ENCODE results near the gene RHCG.

RHCG gene

GRCh38 chr15:89502867-89503595 is 6.6 kb upstream of the RHCG start:
- no peak for FAIRE-seq

DNA sequence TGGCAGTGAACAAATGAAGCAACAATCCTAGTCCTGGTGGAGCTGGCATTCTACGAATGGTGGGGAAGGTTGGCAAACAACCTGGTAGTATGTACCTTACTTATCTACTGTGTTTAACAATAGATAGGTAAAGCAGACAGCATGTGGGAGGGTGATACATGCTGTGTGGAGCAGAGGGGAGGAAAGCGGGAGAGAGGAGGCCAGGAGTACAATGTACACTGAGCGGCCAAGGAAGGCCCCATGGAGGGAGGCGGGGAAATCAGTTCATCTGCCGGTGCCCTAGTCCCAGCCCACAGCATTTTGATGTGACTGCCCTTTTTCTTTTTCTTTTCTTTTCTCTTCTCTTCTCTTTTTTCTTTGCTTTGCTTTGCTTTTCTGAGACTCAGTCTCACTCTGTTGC is 5.3 kb upstream of the RHCG start:
- no peak for FAIRE-seq

GRCh38 chr15:89500397-89501270 is 4.3 kb upstream of the RHCG start:
- FAIRE-seq = no peak

- FAIRE-seq = no peak
These were observed 2.8 kb upstream of the RHCG start for GRCh38 chr15:89499156-89499555.

DNA sequence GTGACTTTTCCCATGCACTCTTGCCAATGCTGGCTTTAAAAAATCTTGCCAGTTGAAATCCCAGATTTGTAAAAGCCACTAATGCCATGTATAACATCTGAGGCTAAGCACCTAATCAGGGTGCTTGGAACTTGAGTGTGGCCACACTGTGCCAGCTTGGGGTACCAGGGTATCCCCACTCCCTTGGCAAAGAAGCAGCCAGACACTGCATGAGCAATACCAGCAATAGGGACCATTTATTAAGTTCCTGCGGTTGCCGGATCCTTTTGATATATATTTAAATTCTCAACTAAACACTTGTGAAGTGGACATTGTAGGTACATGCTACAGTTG is 2.2 kb upstream of the RHCG start:
- FAIRE-seq = no peak

GRCh38 chr15:89497231-89497630 is 848 bp upstream of the RHCG start:
- FAIRE-seq = peak; percentile 43

DNA sequence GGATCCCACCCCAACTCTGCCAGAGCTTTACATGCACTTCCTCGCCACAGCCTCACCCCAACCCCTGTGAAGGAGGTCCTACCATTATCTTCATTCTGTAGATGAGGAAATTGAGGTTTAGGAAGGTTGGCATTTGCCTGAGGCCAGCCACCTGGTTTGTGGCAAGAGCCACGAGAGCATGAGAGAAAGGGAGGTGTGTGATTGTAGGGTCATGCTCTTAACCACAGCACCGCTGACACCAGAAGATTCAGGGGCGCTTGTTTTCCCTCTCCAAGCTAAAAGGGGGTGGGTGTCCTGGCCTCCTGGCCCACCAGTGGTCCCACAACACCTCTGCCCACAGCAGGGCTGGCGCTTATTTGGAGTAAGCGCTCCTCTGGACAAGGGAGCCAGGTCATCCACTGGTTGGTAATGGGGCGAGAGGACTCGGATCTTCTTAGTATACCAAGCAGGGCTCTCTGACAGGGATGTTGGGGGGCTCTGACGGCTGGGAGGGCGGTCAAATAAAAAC is 691 bp downstream of the RHCG start:
- FAIRE-seq = no peak

DNA sequence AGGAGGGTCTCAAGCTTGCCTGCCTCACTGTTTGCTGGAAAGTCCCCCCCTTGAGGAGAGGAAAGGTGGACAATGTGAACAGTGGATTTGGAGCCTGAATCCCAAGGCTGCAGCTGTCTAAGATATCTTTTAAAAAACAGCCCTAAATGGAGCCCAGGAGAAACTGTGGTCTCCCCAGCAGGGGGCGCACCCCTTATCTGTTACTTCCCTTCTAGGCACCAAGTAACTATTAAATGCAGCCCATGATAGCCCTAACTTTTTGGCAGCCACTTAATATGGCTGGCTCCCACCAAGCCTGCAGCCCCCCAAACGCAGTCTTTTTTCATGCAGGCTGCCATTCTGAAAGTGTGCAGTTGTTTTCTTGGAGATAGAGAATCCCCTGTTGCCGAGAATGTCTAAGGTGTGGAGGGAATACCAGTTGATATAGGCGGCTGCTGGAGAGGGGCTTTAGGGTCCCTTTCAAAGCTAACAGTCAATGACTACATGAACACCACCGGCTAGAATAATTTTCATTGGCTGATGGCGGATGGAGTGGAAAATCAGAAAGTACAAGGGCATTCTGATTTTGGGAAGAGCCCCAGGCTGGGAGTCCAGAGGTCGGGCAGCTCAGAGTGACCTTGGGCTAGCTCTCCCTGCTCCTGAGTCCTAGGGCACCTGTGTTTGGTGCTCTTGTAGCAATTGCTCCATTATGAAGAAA is 1.3 kb downstream of the RHCG start:
- FAIRE-seq = no peak

GRCh38 chr15:89494031-89494430 is 2.4 kb downstream of the RHCG start:
- no peak for FAIRE-seq

DNA sequence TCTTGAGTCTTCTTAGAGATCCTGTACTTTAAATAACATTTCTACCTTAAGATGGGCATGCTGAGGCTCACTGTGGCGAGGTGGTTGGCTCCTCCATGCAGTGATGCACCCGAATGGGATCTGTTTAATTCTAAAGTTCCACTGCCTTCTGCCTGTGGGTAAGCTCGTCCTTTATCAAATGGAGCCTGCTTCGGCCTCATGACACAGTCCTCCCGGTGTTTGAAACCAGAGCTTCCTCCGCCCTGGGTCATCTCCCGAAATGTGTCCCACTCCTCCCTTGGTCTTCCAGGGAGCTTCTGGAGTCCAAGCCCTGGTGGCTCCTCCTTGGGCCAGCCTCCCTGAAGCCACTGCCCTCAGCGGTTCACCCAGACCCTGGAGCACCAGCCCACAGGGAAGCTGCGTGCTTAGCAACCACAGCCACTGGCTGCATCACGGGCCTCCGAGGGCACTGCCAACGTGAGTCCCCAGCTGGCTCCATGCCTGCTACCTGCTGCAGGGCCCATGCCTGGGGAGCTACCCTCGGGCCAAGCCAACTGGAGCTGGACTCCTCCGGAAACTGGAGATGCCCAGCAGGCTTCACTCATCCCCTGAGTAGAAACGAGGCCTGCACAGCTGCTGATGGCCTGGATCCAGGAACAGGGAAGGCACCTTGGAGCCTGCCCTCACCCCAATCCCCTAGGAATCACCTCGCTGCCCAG is 3.3 kb downstream of the RHCG start:
- FAIRE-seq = no peak

- no peak for FAIRE-seq
These were observed 4.2 kb downstream of the RHCG start for GRCh38 chr15:89492111-89492641.

GRCh38 chr15:89490814-89491315 is 5.5 kb downstream of the RHCG start:
- no peak for FAIRE-seq

GRCh38 chr15:89490081-89490813 is 6.1 kb downstream of the RHCG start:
- no peak for FAIRE-seq

GRCh38 chr15:89489376-89489775 is 7.0 kb downstream of the RHCG start:
- no peak for FAIRE-seq

DNA sequence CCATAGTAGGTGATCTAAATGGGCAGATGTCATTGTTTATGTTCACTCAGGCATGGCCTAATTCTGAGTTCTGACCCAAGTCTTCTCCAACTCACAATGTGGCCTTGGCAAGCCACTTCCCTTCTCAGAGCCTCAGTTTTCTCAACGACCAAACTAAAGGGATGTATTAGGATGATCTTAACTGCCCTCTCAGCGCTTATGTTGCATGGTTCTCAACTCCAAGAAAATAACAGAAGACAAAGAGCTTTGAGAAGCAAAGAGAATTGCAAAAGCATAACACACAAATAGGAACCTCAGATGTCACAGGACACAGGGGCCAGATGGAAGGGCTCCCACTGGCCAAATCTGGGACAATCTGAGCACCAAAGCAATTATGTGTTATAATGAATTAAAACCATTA is 8.6 kb downstream of the RHCG start:
- FAIRE-seq = no peak

GRCh38 chr15:89486726-89487050 is 9.7 kb downstream of the RHCG start:
- no peak for FAIRE-seq

- FAIRE-seq = no peak
These were observed 13.3 kb downstream of the RHCG start for GRCh38 chr15:89483079-89483478.

- FAIRE-seq = no peak
These were observed 14.2 kb downstream of the RHCG start for GRCh38 chr15:89482139-89482538.

GRCh38 chr15:89480505-89480904 is 15.9 kb downstream of the RHCG start:
- no peak for FAIRE-seq

DNA sequence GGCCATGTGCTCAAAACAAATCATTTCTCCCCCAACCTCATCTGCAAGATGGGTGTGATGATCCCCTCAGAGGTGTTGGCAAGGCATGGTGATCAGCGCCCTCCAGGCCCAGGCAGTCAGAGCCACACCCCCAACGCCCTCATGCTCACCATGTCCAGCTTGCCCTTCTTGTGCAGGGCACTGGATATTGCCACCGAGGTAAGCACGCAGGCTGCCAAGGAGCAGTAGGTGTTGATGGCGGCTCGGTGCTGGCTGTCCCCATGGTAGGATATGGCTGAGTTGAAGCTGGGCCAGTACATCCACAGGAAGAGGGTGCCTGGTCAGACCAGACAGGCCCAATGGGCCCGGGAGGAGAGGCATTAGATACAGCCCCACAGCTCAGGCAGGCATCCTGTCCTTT is 17.2 kb downstream of the RHCG start:
- FAIRE-seq = no peak

DNA sequence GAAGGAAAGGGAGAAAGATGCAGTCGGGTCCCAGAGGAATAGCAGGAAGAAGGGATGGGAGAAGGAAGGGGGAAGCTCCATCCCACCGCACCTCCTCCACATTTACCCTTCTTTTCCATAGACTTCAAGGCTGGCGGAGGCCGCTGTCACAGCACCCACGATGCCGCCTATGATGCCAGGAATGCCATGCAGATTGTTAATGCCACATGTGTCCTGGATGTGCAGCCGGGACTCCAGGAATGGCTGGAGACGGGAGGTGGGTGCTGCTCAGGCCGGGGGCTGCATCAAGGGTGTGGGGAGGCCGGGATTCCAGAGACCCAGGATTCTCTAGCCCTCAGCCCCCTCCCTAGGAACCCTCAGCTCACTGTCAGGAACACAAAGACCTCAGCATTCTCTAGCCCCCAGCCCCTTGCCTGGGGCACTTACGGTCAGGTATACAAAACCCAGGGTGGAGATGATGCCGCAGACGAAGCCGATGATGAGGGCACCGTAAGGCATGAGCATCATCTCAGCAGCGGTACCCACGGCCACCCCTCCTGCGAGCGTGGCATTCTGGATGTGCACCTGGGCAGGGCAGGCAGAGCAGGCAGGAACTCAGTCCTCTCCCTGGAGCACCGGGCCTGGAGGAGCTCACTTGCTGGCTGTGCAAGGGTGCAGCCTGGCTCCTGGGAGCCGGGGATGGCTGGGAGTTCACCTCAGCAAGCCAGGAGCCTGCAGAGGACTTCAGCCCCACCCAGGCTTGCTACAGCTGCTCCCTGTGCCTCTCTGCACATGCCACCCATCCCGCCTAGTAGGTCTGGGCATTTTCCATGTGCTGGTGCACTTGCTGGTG is 18.8 kb downstream of the RHCG start:
- no peak for FAIRE-seq

Data from endometrium (tissue), 2 donors.